ENCODE results near the gene CNTNAP1.

CNTNAP1 gene

DNA sequence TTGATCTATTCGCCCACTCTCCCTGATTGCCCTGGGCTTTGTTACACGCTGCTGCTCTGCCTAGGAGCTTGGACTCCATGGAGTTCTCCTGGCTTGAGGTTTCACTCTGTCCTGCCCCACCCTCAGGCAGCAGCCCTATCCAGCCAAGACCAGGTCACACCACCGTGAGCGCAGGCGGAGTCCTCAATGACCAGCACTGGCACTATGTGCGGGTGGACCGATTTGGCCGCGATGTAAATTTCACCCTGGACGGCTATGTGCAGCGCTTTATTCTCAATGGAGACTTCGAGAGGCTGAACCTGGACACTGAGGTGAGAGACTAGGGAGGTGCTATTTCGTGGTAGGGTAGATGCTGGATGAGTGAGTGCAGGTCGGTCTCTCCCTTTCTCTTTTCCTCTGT, 3.5 kb downstream of the CNTNAP1 start:
- DNase-seq (ENCODE audit: low spot score) = no peak

DNA sequence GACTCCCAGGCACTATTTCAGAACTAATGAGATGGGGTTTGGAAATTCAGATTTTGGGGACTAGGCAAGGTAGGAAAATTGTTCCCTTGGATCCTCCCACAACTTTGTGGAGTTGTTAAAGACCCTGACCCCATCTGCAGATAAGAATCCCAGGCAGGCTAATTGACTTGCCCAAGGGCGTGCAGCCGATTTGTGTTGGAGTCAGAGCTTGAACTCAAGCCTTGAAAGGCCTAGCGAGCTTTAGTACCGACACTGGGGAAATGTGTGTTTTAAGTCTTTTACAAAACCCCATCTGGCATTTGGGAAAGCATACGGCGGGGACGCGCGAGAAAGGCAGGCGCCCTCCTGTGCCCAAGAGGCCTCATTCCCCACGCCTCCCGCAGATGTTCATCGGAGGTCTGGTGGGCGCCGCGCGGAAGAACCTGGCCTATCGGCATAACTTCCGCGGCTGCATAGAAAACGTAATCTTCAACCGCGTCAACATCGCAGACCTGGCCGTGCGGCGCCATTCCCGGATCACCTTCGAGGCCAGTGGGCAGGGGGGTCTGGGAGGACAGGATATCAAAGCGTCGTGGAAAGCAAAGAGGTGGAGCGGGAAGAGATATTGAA, 4.3 kb downstream of the CNTNAP1 start:
- DNase-seq (ENCODE audit: low spot score) = no peak

DNA sequence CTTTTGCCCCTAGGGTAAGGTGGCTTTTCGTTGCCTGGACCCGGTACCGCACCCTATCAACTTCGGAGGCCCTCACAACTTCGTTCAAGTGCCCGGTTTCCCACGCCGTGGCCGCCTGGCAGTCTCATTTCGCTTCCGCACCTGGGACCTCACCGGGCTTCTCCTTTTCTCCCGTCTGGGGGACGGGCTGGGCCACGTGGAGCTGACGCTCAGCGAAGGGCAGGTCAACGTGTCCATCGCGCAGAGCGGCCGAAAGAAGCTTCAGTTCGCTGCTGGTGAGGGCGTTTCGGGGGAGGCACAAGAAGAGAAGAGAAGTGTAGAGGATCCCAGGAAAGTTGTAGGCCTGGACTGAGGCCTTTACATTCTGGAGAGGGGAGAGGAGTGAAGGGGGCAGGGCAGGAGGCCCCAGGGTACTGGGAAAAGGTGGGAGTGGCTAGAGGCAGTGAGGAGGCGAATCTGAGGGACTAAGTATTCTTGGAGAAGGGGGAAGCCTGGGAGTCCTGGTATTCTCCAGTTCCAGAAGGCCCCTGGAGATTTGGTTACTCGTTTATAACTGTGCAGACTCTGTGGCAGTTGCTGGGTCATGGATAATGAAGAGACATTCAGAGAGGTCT, 5.5 kb downstream of the CNTNAP1 start:
- DNase-seq (ENCODE audit: low spot score) = no peak

GRCh38 chr17:42690596-42690995, 8.3 kb downstream of the CNTNAP1 start:
- no peak for DNase-seq (ENCODE audit: low spot score)

GRCh38 chr17:42691021-42691545, 8.8 kb downstream of the CNTNAP1 start:
- no peak for DNase-seq (ENCODE audit: low spot score)

DNA sequence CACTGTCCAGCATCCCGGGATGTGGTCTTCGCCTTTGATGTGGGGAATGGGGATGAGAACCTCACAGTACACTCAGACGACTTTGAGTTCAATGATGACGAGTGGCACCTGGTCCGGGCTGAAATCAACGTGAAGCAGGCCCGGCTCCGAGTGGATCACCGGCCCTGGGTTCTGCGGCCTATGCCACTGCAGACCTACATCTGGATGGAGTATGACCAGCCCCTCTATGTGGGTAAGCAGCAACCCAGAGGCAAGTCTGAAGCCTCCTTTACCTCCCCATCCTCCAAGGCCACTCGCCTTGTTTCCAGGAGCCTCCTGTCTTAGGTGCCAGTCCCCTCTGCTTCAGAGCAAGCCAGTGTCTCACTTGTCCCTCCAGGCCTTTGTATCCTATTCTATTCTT, 10.2 kb downstream of the CNTNAP1 start:
- DNase-seq (ENCODE audit: low spot score) = no peak

DNA sequence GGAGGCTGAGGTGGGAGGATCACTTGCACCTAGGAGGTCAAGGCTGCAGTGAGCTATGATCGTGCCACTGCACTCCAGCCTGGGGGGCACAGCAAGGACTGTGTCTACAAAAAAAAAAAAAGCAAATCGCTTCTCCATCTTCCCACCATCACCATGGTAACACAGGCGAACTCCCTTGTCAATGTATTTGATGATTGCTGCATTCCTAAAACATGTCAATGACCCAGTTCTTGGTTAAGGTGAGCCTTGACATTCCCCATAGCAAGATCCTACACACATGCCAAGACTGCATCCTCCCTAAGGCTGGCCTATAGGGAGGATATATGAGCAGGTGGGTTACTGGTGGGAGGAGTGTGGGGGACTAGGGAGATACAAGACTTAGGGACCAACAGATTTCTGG, 12.2 kb downstream of the CNTNAP1 start:
- DNase-seq (ENCODE audit: low spot score) = no peak

- DNase-seq (ENCODE audit: low spot score) = no peak
These were observed 13.2 kb downstream of the CNTNAP1 start for GRCh38 chr17:42695500-42695899.

- DNase-seq (ENCODE audit: low spot score) = no peak
These were observed 14.9 kb downstream of the CNTNAP1 start for GRCh38 chr17:42697108-42697811.

- DNase-seq (ENCODE audit: low spot score) = no peak
These were observed 16.5 kb downstream of the CNTNAP1 start for GRCh38 chr17:42698736-42699414.

- no peak for DNase-seq (ENCODE audit: low spot score)
These were observed 17.0 kb downstream of the CNTNAP1 start for GRCh38 chr17:42699415-42699740.

- no peak for DNase-seq (ENCODE audit: low spot score)
These were observed 18.4 kb downstream of the CNTNAP1 start for GRCh38 chr17:42700586-42701289.

- DNase-seq (ENCODE audit: low spot score) = no peak
These were observed 20.1 kb downstream of the CNTNAP1 start for GRCh38 chr17:42702446-42702845.

- no peak for DNase-seq (ENCODE audit: low spot score)
These were observed 22.1 kb downstream of the CNTNAP1 start for GRCh38 chr17:42704490-42704836.

DNA sequence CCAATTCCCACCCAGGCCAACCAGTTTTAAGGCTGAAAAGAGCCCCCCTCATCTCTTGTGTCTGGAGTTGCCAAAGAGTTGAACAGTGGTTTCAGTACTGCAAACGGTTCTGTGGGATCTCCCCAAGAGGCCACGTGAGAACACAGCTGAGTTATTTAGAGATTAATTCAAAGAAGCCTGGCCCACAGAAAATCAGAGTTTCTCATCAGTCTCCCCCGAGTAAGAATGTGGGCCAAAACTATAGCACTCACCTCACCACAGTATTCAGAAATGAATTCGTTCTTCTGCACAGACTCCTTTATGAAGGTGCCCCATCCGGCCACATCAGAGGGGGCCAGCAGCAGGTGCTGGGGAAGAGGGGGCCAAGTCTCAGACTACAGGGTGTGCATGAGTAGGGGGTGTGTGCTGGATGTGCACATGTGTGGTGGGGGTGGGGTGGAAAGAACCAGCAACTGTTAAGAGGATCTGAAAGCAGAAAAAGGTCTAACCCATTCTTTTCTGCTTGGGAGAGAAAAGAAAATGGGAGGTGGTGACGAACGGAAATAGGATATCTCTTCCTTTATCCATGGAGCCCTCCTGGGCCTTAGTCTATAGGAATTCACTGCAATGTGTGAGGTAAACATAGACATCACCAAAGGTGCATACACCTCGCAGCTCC, 22.6 kb downstream of the CNTNAP1 start:
- no peak for DNase-seq (ENCODE audit: low spot score)

DNA sequence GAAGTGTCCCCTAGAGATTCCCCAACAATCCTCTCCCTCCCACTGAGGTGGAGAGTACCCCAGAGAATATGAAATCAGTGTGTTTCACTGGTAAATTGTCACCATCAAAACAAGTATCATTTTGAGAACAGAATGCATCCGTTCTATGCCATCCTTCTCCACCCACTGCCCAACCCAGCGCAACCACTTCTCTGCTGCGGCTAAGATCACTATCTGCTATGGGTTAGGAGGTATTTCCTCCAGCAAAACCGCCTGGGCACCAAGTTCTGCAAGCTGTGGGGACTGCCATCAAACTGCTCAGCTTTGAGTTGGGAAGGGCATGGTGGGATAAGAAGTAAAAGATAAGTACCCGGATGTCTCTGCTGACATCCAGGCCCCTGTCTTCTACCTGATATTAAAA, 24.4 kb downstream of the CNTNAP1 start:
- no peak for DNase-seq (ENCODE audit: low spot score)

- no peak for DNase-seq (ENCODE audit: low spot score)
These were observed 26.3 kb downstream of the CNTNAP1 start for GRCh38 chr17:42708588-42708987.

DNA sequence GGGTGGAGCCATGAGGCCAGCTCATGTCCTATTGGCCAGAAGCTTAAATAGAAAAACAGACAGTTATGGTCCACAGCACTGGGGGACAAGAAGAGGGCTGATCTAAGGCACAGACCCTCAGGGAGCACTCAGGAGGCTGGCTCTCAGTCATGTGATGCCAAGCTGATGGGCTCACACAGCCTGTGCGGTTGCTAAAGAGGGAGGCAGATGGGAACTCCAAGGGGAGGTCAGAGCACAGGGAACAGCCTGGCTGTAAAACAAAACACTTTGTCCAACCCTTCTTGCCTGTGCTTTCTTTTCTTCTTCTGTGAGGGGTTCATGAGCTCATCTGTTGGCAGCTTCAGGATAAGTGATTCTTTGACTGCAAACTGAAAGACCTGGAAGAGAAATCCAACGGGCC, 27.2 kb downstream of the CNTNAP1 start:
- no peak for DNase-seq (ENCODE audit: low spot score)

DNA sequence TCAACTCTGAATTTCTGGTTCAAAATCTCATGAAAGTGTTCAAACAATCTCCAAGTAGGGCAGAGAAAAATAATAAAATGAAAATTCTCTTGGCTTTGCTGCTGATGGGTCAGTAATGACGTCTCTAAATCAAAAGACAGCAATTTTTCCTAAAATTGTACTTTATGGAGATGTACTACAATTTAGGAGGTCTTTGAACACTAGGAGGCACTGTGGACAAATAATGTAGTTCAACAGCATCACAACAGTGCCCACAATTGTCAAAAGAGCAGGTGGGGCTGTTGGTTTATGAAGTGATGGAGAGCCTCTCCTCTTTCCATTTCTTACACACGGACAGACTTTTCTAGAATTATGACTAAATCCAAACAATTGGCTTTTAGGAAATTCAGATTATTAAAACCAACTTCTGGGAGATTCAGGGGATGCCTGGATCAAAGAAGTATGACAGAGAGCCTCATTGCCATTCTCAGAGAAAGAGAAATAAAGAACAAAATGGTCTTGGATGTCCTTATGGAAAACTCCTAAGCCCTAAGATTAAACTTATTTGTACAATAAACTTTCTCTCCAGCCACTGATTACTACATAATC, 38.8 kb downstream of the CNTNAP1 start:
- peak; percentile 68 for DNase-seq (ENCODE audit: low spot score)

DNA sequence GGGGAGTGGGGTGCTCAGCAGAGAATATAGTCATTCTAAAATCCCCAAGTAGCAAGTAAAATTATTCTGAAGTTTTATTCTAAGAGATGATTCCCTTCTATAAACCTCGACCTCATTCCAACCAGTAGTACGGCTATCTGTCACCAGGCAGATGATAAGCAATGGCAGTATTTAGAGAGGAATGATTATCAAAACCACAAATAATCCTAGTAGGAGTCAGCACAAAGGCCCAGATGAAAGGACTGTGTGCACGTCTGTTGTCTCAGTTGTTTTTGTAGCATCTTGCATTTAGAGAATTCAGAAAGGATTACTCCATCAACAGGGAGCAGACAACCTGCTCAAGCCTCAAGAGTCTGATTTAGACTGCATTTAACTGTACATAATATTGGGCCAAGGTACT, 41.3 kb downstream of the CNTNAP1 start:
- no peak for DNase-seq (ENCODE audit: low spot score)

DNA sequence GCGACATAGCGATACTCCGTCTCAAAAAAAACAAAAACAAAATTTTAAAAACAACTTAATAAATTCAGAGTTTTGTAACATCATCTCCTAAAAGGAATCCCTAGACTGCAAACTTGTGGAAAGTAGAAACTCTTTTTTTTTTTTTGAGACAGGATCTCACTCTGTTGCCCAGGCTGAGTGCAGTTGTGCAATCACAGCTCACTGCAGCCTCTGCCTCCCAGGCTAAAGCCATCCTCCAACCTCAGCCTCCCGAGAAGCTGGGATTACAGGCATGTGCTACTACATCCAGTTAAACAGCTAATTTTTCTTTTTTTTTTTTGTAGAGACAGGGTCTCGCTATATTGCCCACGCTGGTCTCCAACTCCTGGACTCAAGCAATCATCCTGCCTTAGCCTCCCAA, 42.8 kb downstream of the CNTNAP1 start:
- DNase-seq (ENCODE audit: low spot score) = no peak

DNA sequence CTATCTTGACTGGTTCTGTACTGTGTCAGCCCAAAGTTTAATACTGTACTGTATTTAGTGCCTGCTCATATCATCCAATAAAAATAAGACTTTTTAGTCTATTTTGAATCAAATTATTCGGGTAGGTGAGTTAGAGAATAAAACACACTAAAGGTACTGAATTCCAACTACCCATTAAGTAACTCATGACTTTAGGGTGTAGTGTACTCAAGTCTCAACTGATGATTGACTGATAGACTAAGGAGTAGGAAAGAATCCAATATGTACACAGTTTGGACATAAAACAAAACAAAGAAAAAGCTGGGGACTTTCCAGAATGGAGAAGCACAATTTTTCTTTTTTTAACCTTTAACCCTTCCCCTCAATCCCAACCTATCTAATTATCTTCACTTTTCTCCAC, 58.4 kb downstream of the CNTNAP1 start:
- no peak for DNase-seq (ENCODE audit: low spot score)
